HepG2 (cell line): ENCODE measurements around the gene PDE3B. TPM values are rescaled to one million over a fixed set of nuclear protein-coding genes. Genes with fewer than 3 reads are reported as not detected.

Source experiments
- ATAC-seq: fragments of 200-7000 bp; cut with Tn5 transposase; 3 replicates; pipeline ENCODE4 v1.9.1; 2020; ENCODE audit warnings: mild to moderate bottlenecking, moderate library complexity
- BruUV-seq: library from RNA; stranded (reverse); fragments of 400-500 nt; replicated peaks from 2 replicates; lab custom pipeline; 2021; lab: Mats Ljungman, UMichigan
- CTCF ChIA-PET: fragments of 300-600 bp; formaldehyde crosslinking; extraction: SDS; loops from one replicate; lab custom pipeline; 2021; ENCODE audit warnings: low total read pairs, inconsistent platforms, low intra/inter-chr PET ratio; lab: Yijun Ruan, JAX
- POLR2A ChIA-PET: fragments of 350-600 bp; sonication (Branson Sonifier 250); formaldehyde crosslinking; loops from one replicate; lab custom pipeline; 2020; ENCODE audit warnings: antibody characterized with exemption, inconsistent platforms; lab: Yijun Ruan, JAX
- DNase-seq: peaks from one replicate; pipeline ENCODE4 v3.0.0-alpha.2; 2015; ENCODE audit warnings: low spot score
- FAIRE-seq: peaks from 3 replicates; lab custom pipeline; 2011; peaks lifted over from hg19 to GRCh38; lab: Jason Lieb, UNC
- H2AFZ ChIP-seq: one replicate; pipeline ENCODE4 v1.6.1; 2011; ENCODE audit warnings: low read length, inconsistent platforms
- H3K27ac ChIP-seq: fragments of 300-600 bp; 3 replicates; pipeline ENCODE4 v1.8.0; 2011; ENCODE audit warnings: mixed run types, mild to moderate bottlenecking, mixed read lengths, low read length, inconsistent platforms; ENCODE audit not compliant: insufficient read depth; ENCODE audit errors: extremely low read length
- H3K27me3 ChIP-seq, 2 experiments: fragments of 200-600 bp in 1 of 2; 2 replicates in 1 of 2; 3 replicates in 1 of 2; pipeline versions ENCODE4 v1.6.0 to v1.8.0; 2011; ENCODE audit warnings: low read length in 2 of 2, mild to moderate bottlenecking in 2 of 2, moderate library complexity in 2 of 2, inconsistent platforms in 1 of 2; ENCODE audit not compliant: insufficient read depth in 2 of 2, control insufficient read depth in 1 of 2
- H3K36me3 ChIP-seq, 2 experiments: fragments of 200-600 bp in 1 of 2; replicated peaks in 1 of 2; 2 replicates in 1 of 2; 3 replicates in 1 of 2; pipeline versions ENCODE4 v1.5.1 to v1.8.0; 2011; ENCODE audit warnings: low read length in 2 of 2, inconsistent platforms in 1 of 2; ENCODE audit not compliant: insufficient read depth in 2 of 2, control insufficient read depth in 1 of 2
- H3K4me1 ChIP-seq: 2 replicates; pipeline ENCODE4 v1.5.1; 2012; ENCODE audit warnings: low read length, inconsistent platforms; ENCODE audit not compliant: insufficient read depth
- H3K4me2 ChIP-seq: 2 replicates; pipeline ENCODE4 v1.6.0; 2011; ENCODE audit warnings: low read depth, low read length, inconsistent platforms
- H3K4me3 ChIP-seq, 3 experiments: fragments of 200-600 bp in 1 of 3; sonication (generic), shearing (Covaris generic) in 1 of 3; replicated peaks in 1 of 3; 2 replicates each; pipeline ENCODE4 v1.5.1; 2011 to 2016; ENCODE audit warnings: low read length in 3 of 3, inconsistent platforms in 2 of 3, low read depth in 2 of 3, mild to moderate bottlenecking in 2 of 3, control low read depth in 1 of 3, mixed read lengths in 1 of 3; ENCODE audit not compliant: insufficient read depth in 1 of 3
- H3K79me2 ChIP-seq: one replicate; pipeline ENCODE4 v1.6.1; 2011; ENCODE audit warnings: low read length, inconsistent platforms; ENCODE audit not compliant: insufficient read depth
- H3K9ac ChIP-seq: 2 replicates; pipeline ENCODE4 v1.6.0; 2011; ENCODE audit warnings: mild to moderate bottlenecking, low read depth, low read length, inconsistent platforms; ENCODE audit not compliant: insufficient read depth
- H3K9me3 ChIP-seq: 2 replicates; pipeline ENCODE4 v1.5.1; 2012; ENCODE audit warnings: mild to moderate bottlenecking, low read length
- H4K20me1 ChIP-seq: 2 replicates; pipeline ENCODE4 v1.6.0; 2011; ENCODE audit warnings: inconsistent platforms, mild to moderate bottlenecking, low read length, moderate library complexity; ENCODE audit not compliant: insufficient read depth
- CEBPB ChIP-seq: IDR thresholded peaks from 2 replicates; pipeline ENCODE4 v1.6.1; 2011; ENCODE audit warnings: low read depth, low read length, improper control_type of control experiment, borderline replicate concordance
- SAP130 ChIP-seq: IDR thresholded peaks from 2 replicates; pipeline ENCODE4 v1.6.1; 2016; ENCODE audit warnings: low read depth
- SMC3 ChIP-seq: IDR thresholded peaks from 2 replicates; pipeline ENCODE4 v1.6.1; 2011; ENCODE audit warnings: low read length, improper control_type of control experiment
- SP4 ChIP-seq: sonication (generic); formaldehyde crosslinking; IDR thresholded peaks from 2 replicates; pipeline ENCODE4 v1.8.1; 2023; ENCODE audit warnings: mild to moderate bottlenecking, missing genetic modification reagents
- STAG1 ChIP-seq: sonication (generic); formaldehyde crosslinking; IDR thresholded peaks from 2 replicates; pipeline ENCODE4 v1.4.0; 2020; ENCODE audit warnings: missing genetic modification reagents
- TFDP2 ChIP-seq: sonication (generic); formaldehyde crosslinking; IDR thresholded peaks from 2 replicates; pipeline ENCODE4 v1.4.0; 2020; ENCODE audit warnings: missing genetic modification reagents
- ZNF263 ChIP-seq: sonication (generic); formaldehyde crosslinking; IDR thresholded peaks from 2 replicates; pipeline ENCODE4 v1.4.0; 2020; ENCODE audit warnings: missing genetic modification reagents
- ZNF282 ChIP-seq: fragments of 450-650 bp; IDR thresholded peaks from 2 replicates; pipeline ENCODE4 v1.6.1; 2018; ENCODE audit not compliant: partially characterized antibody
- WGBS: methylation state at CpG from one replicate; pipeline ENCODE4 v1.1.6; 2017; ENCODE audit warnings: low lambda C conversion rate; 5-methylcytosine and 5-hydroxymethylcytosine counted together
- in situ Hi-C: cut with HindIII; loops from 2 replicates; pipeline ENCODE4 v1.10.0; 2017; ENCODE audit warnings: low pct_unique_long_range_greater_than_20kb; ENCODE audit not compliant: extremely low pct_ligation_motif_present
- intact Hi-C: fragments of 100-400 bp; cut with micrococcal nuclease; formaldehyde crosslinking; loops from one replicate; pipeline ENCODE4 v1.10.0; 2022; ENCODE audit not compliant: unreplicated experiment
- polyA plus RNA-seq, 8 experiments: library from polyadenylated mRNA; depleted of rRNA in 3 of 8; stranded (reverse) in 7 of 8; unstranded in 1 of 8; fragments of >200 nt; fragmentation: Illumina TruSeq in 4 of 8; extraction: Trizol in 4 of 8; gene quantifications; 2 replicates each; pipeline versions ENCODE4 v1.2.1 to v1.2.3, GENCODE V29; 2011 to 2016; ENCODE audit warnings: low read depth in 4 of 8, missing spikeins in 1 of 8, mixed read lengths in 1 of 8; ENCODE audit not compliant: insufficient read depth in 1 of 8
- total RNA-seq, 5 experiments: library from RNA; depleted of rRNA; stranded (reverse); fragments of >200 nt; fragmentation: Illumina TruSeq; extraction: Trizol; gene quantifications; 2 replicates each; pipeline ENCODE4 v1.2.3, GENCODE V29; 2016; ENCODE audit warnings: low read depth in 1 of 5
- TF ChIP-seq, protein P1 (sequence below): sonication (generic); formaldehyde crosslinking; IDR thresholded peaks from 2 replicates; pipeline ENCODE4 v1.5.0; 2020; ENCODE audit warnings: missing genetic modification reagents
- TF ChIP-seq, protein P2 (sequence below): IDR thresholded peaks from 2 replicates; pipeline ENCODE4 v1.6.1; 2016; ENCODE audit warnings: mild to moderate bottlenecking
- TF ChIP-seq, protein P3 (sequence below): sonication (generic); formaldehyde crosslinking; IDR thresholded peaks from 2 replicates; pipeline ENCODE4 v1.5.0; 2020; ENCODE audit warnings: missing genetic modification reagents
- TF ChIP-seq, protein P4 (sequence below): sonication (generic); formaldehyde crosslinking; IDR thresholded peaks from 2 replicates; pipeline ENCODE4 v1.5.0; 2020; ENCODE audit warnings: mild to moderate bottlenecking, missing genetic modification reagents, moderate library complexity

PDE3B gene
- total and polyA plus RNA-seq, 2 of the 13 experiments (the other 11 are each of a cell fraction or from before 2014, with no cell fraction given) = 14.1 to 26.5 TPM

GRCh38 chr11:14907411-14908213 lies 264.0 kb downstream of the PDE3B start (continued):
- TF ChIP-seq SAP130 (CRISPR knock-in tag) = peak; percentile 29; the same call in 1 of the 2 replicates
- TF ChIP-seq, protein P1, sequence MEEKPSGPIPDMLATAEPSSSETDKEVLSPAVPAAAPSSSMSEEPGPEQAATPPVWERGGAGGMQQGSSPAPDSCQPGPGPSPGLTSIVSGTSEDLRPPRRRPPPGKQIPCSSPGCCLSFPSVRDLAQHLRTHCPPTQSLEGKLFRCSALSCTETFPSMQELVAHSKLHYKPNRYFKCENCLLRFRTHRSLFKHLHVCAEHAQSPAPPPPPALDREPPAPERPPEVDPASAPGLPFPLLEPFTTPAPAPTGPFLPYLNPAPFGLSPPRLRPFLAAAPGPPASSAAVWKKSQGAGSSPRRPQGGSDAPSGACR = peak; percentile 70; the same call in 1 of the 2 replicates
- TF ChIP-seq, protein P2, sequence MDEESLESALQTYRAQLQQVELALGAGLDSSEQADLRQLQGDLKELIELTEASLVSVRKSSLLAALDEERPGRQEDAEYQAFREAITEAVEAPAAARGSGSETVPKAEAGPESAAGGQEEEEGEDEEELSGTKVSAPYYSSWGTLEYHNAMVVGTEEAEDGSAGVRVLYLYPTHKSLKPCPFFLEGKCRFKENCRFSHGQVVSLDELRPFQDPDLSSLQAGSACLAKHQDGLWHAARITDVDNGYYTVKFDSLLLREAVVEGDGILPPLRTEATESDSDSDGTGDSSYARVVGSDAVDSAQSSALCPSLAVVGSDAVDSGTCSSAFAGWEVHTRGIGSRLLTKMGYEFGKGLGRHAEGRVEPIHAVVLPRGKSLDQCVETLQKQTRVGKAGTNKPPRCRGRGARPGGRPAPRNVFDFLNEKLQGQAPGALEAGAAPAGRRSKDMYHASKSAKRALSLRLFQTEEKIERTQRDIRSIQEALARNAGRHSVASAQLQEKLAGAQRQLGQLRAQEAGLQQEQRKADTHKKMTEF (CRISPR knock-in tag) = 0 out of 2 replicates have a peak, but pooled peaks have one; percentile 23
- TF ChIP-seq ZNF263 = no peak
- TF ChIP-seq, protein P3, sequence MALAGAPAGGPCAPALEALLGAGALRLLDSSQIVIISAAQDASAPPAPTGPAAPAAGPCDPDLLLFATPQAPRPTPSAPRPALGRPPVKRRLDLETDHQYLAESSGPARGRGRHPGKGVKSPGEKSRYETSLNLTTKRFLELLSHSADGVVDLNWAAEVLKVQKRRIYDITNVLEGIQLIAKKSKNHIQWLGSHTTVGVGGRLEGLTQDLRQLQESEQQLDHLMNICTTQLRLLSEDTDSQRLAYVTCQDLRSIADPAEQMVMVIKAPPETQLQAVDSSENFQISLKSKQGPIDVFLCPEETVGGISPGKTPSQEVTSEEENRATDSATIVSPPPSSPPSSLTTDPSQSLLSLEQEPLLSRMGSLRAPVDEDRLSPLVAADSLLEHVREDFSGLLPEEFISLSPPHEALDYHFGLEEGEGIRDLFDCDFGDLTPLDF = no peak

DNA sequence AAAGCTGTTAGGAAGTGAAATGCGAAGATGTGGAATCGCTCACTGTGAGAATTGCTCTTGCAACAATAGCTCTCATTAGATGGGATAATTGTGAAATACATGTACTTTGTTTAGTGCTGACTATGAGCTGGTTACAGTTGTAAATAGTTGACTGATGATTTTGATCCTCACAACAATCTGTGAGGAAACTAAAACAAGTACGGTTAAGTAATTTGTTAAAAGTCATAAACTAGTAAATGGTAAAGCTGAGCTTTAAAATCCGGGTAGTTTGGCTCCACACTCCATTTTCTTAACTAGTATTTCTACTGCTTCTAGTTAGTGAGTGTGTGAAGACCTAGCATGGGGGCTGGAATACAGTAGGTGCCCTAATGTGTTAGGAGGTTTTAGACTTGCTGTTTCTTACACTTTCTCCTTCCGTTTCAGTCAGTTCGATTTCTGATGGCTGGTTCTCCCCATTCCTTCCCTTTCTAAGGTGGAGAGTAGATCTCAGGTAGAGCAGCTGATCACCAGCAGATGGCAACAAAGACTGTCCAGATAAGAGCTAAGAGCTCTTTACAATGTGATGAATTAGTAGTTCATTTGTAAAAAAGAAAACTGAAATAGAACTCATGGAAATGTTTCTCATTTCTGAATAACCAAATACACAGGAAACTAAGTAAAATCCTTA lies 264.7 kb downstream of the PDE3B start:
- peak; percentile 82 for ATAC-seq
- CTCF ChIA-PET = interaction anchor here (1.2 to 2.9 kb wide), 4 partner anchors 97 to 371 kb away, joined by 3 to 22 read pairs (median 8); no protein-coding TSS in a partner anchor
- peak overlapping the region; percentile 21 to 71 (median 54); a peak in 5 of 6 replicates for H3K4me3 ChIP-seq
- H4K20me1 ChIP-seq = no peaks in the 10 kb centered on the region
- in situ Hi-C loops = loop anchor here (5.0 kb wide), 2 partner anchors 121 to 371 kb away; no protein-coding TSS in a partner anchor
- intact Hi-C loops = loop anchor here (1.0 to 2.0 kb wide), 4 partner anchors 98 to 300 kb away; no protein-coding TSS in a partner anchor
- peak; percentile 50 for FAIRE-seq
- no TSS peak for BruUV-seq
- peaks cover 23% of the 10 kb centered on the region for H3K4me1 ChIP-seq
- H3K27ac ChIP-seq = no peak overlapping the region
- peak overlapping the region; percentile 11; the same call in 1 of the 2 replicates for H3K9ac ChIP-seq
- no peaks in the 10 kb centered on the region for H3K27me3 ChIP-seq
- 5% methylated on average over 6 of the region's 6 CpGs for WGBS
- H3K9me3 ChIP-seq = no peaks in the 10 kb centered on the region
- no peaks in the 10 kb centered on the region for H3K36me3 ChIP-seq
- peak overlapping the region; percentile 60 for H2AFZ ChIP-seq
- peak; percentile 44 for DNase-seq
- POLR2A ChIA-PET = interaction anchor here (1.3 to 2.7 kb wide), 4 partner anchors 17 to 408 kb away, joined by 3 to 9 read pairs (median 5); partner anchors contain the start of genes CYP2R1 and PDE3B
- peak overlapping the region; percentile 90 for H3K4me2 ChIP-seq
- no peaks in the 10 kb centered on the region for H3K79me2 ChIP-seq
- TF ChIP-seq, protein P4, sequence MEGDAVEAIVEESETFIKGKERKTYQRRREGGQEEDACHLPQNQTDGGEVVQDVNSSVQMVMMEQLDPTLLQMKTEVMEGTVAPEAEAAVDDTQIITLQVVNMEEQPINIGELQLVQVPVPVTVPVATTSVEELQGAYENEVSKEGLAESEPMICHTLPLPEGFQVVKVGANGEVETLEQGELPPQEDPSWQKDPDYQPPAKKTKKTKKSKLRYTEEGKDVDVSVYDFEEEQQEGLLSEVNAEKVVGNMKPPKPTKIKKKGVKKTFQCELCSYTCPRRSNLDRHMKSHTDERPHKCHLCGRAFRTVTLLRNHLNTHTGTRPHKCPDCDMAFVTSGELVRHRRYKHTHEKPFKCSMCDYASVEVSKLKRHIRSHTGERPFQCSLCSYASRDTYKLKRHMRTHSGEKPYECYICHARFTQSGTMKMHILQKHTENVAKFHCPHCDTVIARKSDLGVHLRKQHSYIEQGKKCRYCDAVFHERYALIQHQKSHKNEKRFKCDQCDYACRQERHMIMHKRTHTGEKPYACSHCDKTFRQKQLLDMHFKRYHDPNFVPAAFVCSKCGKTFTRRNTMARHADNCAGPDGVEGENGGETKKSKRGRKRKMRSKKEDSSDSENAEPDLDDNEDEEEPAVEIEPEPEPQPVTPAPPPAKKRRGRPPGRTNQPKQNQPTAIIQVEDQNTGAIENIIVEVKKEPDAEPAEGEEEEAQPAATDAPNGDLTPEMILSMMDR (CRISPR knock-in tag) = peak; percentile 60
- TF ChIP-seq SMC3 (peak; percentile 34), STAG1 (CRISPR knock-in tag) (peak; percentile 54), TFDP2 (CRISPR knock-in tag) (no peak), CEBPB (peak; percentile 39; the same call in 1 of the 2 replicates), SP4 (CRISPR knock-in tag) (no peak), ZNF282 (no peak)
